Right cardiac atrium (tissue), 5 donors: Measurements from ENCODE around the gene CENPT. TPM values are rescaled to one million over a fixed set of nuclear protein-coding genes. Genes with fewer than 3 reads are reported as not detected.

Experiments used
- ATAC-seq, 2 donors: fragments of 200-7000 bp; cut with Tn5 transposase; one replicate each; pipeline versions ENCODE4 v1.8.0 to v1.9.1; 2020; ENCODE audit warnings: moderate library complexity in 2 of 2, mild to moderate bottlenecking in 1 of 2
- DNase-seq, 3 donors: peaks; one replicate each; pipeline ENCODE4 v3.0.0-alpha.2; 2020
- H3K27ac ChIP-seq: one replicate; pipeline ENCODE4 v1.5.1; 2013; ENCODE audit warnings: mild to moderate bottlenecking, low read length, control low read depth, moderate library complexity
- H3K27me3 ChIP-seq: one replicate; pipeline ENCODE4 v1.6.1; 2013; ENCODE audit not compliant: control insufficient read depth, insufficient read depth
- H3K4me1 ChIP-seq: one replicate; pipeline ENCODE4 v1.6.1; 2013; ENCODE audit warnings: low read length; ENCODE audit not compliant: control insufficient read depth, insufficient read depth
- H3K4me3 ChIP-seq: one replicate; pipeline ENCODE4 v1.5.1; 2013; ENCODE audit warnings: low read length, control low read depth
- H3K9me3 ChIP-seq: one replicate; pipeline ENCODE4 v1.6.1; 2013; ENCODE audit warnings: low read length; ENCODE audit not compliant: control insufficient read depth
- WGBS: extraction: QIAGEN DNeasy Blood & Tissue Kit; methylation state at CpG from one replicate; pipeline ENCODE4 v1.1.7; 2013; 5-methylcytosine and 5-hydroxymethylcytosine counted together
- intact Hi-C, 4 donors: fragments of 100-400 bp; cut with DNase I; formaldehyde crosslinking; loops; one replicate each; pipeline versions ENCODE4 v1.11.0 to v1.14.0; 2022 to 2023
- polyA plus RNA-seq: library from polyadenylated mRNA; stranded (reverse); fragments of 200-250 nt; gene quantifications from one replicate; pipeline ENCODE4 v1.2.3, GENCODE V29; 2013
- total RNA-seq, 4 donors: library from RNA; stranded (reverse); fragmentation: NEBNext Ultra II Directional; extraction: Animal tissue kit (Norgen Biotek cat#: 25700); gene quantifications; one replicate each; pipeline ENCODE4 v1.2.1, GENCODE V29; 2021
- donor health status: healthy with polysubstance abuse.
- donor health status: DM: no; HTN: yes; CAD: no.
- donor health status: DM: no; HTN: no; CAD: no.
- donor health status: DM: no; HTN: yes; CAD: no; lungs with severe emphysema.
- donor health status: DM: yes; HTN: yes; CAD: no.

CENPT gene
- total and polyA plus RNA-seq, 5 donors, result 24.3 to 29.0 (median 26.7) TPM

GRCh38 chr16:67862623-67863583 is 15.4 kb upstream of the CENPT start:
- WGBS, result 44% methylated on average over 11 of the region's 11 CpGs
- Histone ChIP-seq H3K27ac (peak overlapping the region; percentile 100), H3K9me3 (no peaks in the 10 kb centered on the region)

GRCh38 chr16:67861877-67862276 is 14.4 kb upstream of the CENPT start:
- intact Hi-C loops, result no loop called here
- DNase-seq (no peak), ATAC-seq (no peak)
- H3K4me3 ChIP-seq, result no peak overlapping the region
- peak overlapping the region; percentile 100 for H3K27ac ChIP-seq
- whole genome bisulfite sequencing, result 69% methylated on average over 6 of the region's 6 CpGs
- no peaks in the 10 kb centered on the region for H3K9me3 ChIP-seq
- peaks cover 46% of the 10 kb centered on the region for H3K4me1 ChIP-seq
- H3K27me3 ChIP-seq, result no peaks in the 10 kb centered on the region

More at GRCh38 chr16:67862623-67863583, 15.4 kb upstream of the CENPT start:
- intact Hi-C loops, result no loop called here
- H3K4me3 ChIP-seq, result no peak overlapping the region
- peak; percentile 93 to 94 for ATAC-seq
- peak; percentile 87 to 90 (median 90) for DNase-seq
- peaks cover 39% of the 10 kb centered on the region for H3K4me1 ChIP-seq
- H3K27me3 ChIP-seq, result no peaks in the 10 kb centered on the region

- intact Hi-C loops, result no loop called here
- no peak for DNase-seq
- Histone ChIP-seq H3K27me3 (no peaks in the 10 kb centered on the region), H3K9me3 (no peaks in the 10 kb centered on the region), H3K4me3 (no peak overlapping the region), H3K27ac (peak overlapping the region; percentile 100), H3K4me1 (peaks cover 48% of the 10 kb centered on the region)
- ATAC-seq, result no peak
- 76% methylated on average over 8 of the region's 8 CpGs for WGBS
These were observed 13.3 kb upstream of the CENPT start for GRCh38 chr16:67860589-67861398.

GRCh38 chr16:67858500-67858899 is 11.0 kb upstream of the CENPT start:
- 52% methylated on average over 4 of the region's 4 CpGs for WGBS
- Histone ChIP-seq H3K27ac (peak overlapping the region; percentile 85), H3K4me3 (no peak overlapping the region), H3K27me3 (no peaks in the 10 kb centered on the region), H3K9me3 (no peaks in the 10 kb centered on the region), H3K4me1 (peaks cover 47% of the 10 kb centered on the region)
- intact Hi-C loops, result no loop called here
- DNase-seq (no peak), ATAC-seq (peak; percentile 4 to 7)

- Histone ChIP-seq H3K4me1 (peaks cover 40% of the 10 kb centered on the region), H3K27ac (peak overlapping the region; percentile 85), H3K9me3 (no peaks in the 10 kb centered on the region), H3K4me3 (no peak overlapping the region), H3K27me3 (no peaks in the 10 kb centered on the region)
- WGBS, result 20% methylated on average over 3 of the region's 3 CpGs
- intact Hi-C loops, result no loop called here
- peak; percentile 93 to 95 for ATAC-seq
- peak; percentile 75 to 86 (median 81) for DNase-seq
These were observed 10.2 kb upstream of the CENPT start for GRCh38 chr16:67857547-67858233.

GRCh38 chr16:67856927-67857546 is 9.5 kb upstream of the CENPT start:
- no peaks in the 10 kb centered on the region for H3K9me3 ChIP-seq
- peaks cover 34% of the 10 kb centered on the region for H3K4me1 ChIP-seq
- WGBS, result 90% methylated on average over 5 of the region's 5 CpGs
- no peak overlapping the region for H3K4me3 ChIP-seq
- no peaks in the 10 kb centered on the region for H3K27me3 ChIP-seq
- no peak for DNase-seq
- no peak for ATAC-seq
- intact Hi-C loops, result no loop called here
- peak overlapping the region; percentile 85 for H3K27ac ChIP-seq

- H3K27ac ChIP-seq, result peak overlapping the region; percentile 12
- intact Hi-C loops, result no loop called here
- no peaks in the 10 kb centered on the region for H3K9me3 ChIP-seq
- DNase-seq (no peak), ATAC-seq (no peak)
- no peaks in the 10 kb centered on the region for H3K27me3 ChIP-seq
- WGBS, result 69% methylated on average over 10 of the region's 10 CpGs
- H3K4me1 ChIP-seq, result peaks cover 23% of the 10 kb centered on the region
- H3K4me3 ChIP-seq, result no peak overlapping the region
These were observed 8.3 kb upstream of the CENPT start for GRCh38 chr16:67855789-67856188.

GRCh38 chr16:67853670-67854069 is 6.2 kb upstream of the CENPT start:
- intact Hi-C loops, result no loop called here
- H3K4me1 ChIP-seq, result peaks cover 19% of the 10 kb centered on the region

GRCh38 chr16:67848118-67848517 is 625 bp upstream of the CENPT start:
- no peak for ATAC-seq
- intact Hi-C loops, result no loop called here
- Histone ChIP-seq H3K4me3 (peak overlapping the region; percentile 89), H3K27me3 (no peaks in the 10 kb centered on the region), H3K9me3 (no peaks in the 10 kb centered on the region), H3K27ac (peak overlapping the region; percentile 9), H3K4me1 (peaks cover 12% of the 10 kb centered on the region)
- WGBS, result 90% methylated on average over 11 of the region's 11 CpGs
- DNase-seq, result no peak

More at GRCh38 chr16:67853670-67854069, 6.2 kb upstream of the CENPT start:
- H3K4me3 ChIP-seq, result no peak overlapping the region
- ATAC-seq (no peak), DNase-seq (no peak)
- no peaks in the 10 kb centered on the region for H3K9me3 ChIP-seq
- no peak overlapping the region for H3K27ac ChIP-seq
- WGBS, result over 99% methylated on average over 3 of the region's 3 CpGs
- no peaks in the 10 kb centered on the region for H3K27me3 ChIP-seq

GRCh38 chr16:67846320-67847063 is 1.0 kb downstream of the CENPT start, which contains the start of gene NUTF2:
Gene NUTF2, plus strand, starts transcription at chr16:67846933. Its CDS starts 18,198 bp downstream, at chr16:67865131.
- no peaks in the 10 kb centered on the region for H3K9me3 ChIP-seq
- under 1% methylated on average over 57 of the region's 57 CpGs for WGBS
- H3K27ac ChIP-seq, result peak within 1 kb of the TSS; percentile 95
- H3K4me3 ChIP-seq, result peak within 1 kb of the TSS; percentile 89
- peaks cover 12% of the 10 kb centered on the region for H3K4me1 ChIP-seq
- H3K27me3 ChIP-seq, result no peaks in the 10 kb centered on the region
- ATAC-seq (peak; percentile 89 to 91), DNase-seq (peak; percentile 97 to 99 (median 98))
- intact Hi-C loops, result no loop called here
